GM21390 (cell line): Measurements from ENCODE around the gene UNCX.
"Not testable (repeated sequence)": the region's sequence is repeated elsewhere in the genome, so short reads cannot be mapped to it uniquely, and the experiment has no call there.

Source experiments
- ATAC-seq: cut with Tn5 transposase; IDR thresholded peaks from one replicate; pipeline ENCODE4 v1.9.1; 2021; ENCODE audit not compliant: unreplicated experiment

Gene UNCX

GRCh38 chr7:1232623-1233332, at the start of gene UNCX:
Gene UNCX (plus strand): TSS chr7:1232872. CDS start chr7:1233018, 146 bp downstream.
- ATAC-seq: no peak

DNA sequence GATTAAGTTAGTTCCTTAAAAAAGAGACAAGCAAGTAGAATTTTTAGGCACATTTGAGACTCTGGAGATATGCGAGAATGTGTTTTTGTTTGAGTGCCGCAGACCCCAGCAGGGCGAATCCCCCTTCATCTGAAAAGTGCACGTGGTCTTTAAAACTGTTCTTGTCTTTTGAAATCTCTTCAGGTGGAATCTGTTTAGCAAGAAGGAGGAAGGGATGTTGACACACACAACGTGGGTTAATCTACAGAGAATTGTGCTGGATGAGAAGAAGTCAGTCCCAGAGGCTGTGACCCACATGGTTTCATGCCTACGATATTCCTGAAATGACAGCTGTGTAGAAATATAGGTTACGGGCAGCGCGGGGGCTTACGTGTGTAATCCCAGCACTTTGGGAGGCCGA, 45.5 kb upstream of the UNCX start:
- ATAC-seq: no peak

DNA sequence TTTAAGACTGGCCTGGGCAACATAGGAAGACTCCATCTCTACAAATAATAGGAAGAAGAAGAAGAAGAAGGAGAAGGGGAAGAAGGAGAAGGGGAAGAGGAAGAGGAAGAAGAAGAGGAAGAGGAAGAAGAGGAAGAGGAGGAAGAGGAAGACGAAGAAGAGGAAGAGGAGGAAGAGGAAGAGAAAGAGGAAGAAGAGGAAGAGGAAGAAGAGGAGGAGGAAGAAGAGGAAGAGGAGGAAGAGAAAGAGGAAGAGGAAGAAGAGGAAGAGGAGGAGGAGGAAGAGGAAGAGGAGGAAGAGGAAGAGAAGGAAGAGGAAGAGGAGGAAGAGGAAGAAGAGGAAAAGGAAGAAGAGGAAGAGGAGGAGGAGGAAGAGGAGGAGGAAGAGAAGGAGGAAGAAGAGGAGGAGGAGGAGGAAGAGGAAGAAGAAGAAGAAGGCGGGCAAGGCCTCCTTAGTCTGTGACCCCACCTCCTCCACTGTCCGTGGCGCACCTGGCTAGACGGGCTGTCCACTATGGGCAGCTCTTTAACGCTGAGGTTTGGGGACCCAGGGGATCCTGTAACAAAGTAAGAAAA, 43.9 kb upstream of the UNCX start:
- ATAC-seq: no peak

GRCh38 chr7:1189986-1190772, 42.5 kb upstream of the UNCX start:
- ATAC-seq: no peak

- ATAC-seq: no peak
Observed at GRCh38 chr7:1192171-1192676, 40.4 kb upstream of the UNCX start.

- no peak for ATAC-seq
Observed at GRCh38 chr7:1193593-1194424, 38.9 kb upstream of the UNCX start.

- ATAC-seq: not testable (repeated sequence)
Observed at GRCh38 chr7:1196441-1196840, 36.2 kb upstream of the UNCX start.

DNA sequence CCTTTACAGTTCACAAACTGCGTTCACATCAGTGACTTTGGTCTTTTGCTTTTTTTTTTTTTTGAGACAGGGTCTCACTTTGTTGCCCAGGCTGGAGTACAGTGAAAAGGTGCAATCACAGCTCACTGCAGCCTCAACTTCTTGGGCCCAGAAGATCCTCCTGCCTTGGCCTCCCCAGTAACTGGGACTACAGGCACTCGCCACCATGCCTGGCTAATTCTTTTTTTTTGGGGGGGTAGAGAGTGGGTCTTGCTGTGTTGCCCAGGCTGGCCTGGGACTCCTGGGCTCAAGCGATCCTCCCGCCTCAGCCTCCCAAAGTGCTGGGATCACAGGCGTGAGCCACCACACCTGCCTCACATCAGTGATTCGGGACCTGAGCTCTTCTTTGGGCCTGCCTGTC, 35.7 kb upstream of the UNCX start:
- ATAC-seq: no peak

DNA sequence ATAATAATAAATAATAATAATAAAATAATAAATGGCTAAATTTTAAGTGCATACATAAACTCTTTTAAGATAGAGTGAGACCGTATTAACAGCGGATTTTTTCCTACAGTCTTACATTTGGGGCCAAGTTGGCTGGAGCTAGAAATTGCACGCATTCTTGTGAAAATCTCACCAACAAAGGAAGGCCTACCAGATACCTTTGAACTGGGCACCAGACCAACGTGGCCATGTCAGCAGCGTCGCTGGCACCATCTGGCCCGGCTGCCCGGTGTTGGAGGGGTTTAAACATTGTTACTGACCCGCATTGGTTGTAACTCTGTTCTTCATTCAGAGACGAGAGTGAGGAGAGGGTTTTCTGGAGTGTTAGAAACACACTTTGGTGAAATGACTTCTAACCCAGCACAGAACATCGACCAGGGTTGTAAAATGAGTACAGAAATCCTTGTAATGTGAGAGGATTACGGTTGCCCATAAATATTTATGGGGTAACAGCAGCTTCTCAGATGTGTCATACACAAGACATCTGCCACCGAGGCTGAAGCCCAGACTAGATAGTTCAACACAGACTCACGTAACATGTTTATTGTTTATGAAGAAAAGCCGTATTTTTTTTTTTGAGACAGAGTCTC, 34.6 kb upstream of the UNCX start:
- no peak for ATAC-seq

DNA sequence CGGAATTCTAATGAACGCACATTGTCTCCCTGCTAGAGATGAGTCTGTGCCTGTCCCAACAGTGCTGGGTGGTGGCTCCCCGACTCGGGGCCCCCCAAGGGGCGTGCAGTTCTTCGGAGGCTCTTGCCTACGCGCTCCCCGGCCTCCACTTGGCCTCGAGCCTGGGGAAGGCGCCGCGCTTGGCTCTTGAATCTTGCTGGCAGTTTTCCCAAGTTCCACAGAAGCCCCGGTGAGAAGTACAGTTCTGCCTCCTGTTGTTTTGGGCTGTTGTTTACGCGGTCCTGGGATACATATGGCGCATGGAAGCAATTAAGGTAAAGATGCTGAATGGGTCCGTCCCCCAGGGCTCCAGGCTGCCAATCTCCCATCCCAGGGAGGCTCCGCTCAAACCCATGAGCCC, 32.6 kb upstream of the UNCX start:
- ATAC-seq: no peak

- no peak for ATAC-seq
Observed at GRCh38 chr7:1201916-1202315, 30.8 kb upstream of the UNCX start.

DNA sequence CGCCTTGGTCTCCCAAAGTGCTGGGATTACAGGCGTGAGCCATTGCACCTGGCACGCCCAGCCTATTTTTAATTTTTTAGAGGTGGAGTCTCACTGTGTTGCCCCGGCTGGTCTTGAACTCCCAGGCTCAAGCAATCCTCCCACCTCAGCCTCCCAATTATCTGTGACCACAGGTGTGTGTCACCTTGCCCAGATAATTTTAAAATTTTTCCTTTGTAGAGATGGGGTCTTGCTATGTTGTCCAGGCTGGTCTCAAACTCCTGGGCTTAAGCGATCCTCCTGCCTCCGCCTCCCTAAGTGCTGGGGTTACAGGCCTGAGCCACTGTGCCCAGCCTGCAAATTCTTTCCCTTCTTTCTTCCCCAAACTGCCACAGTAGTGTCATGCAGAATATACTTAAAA, 29.8 kb upstream of the UNCX start:
- not testable (repeated sequence) for ATAC-seq

DNA sequence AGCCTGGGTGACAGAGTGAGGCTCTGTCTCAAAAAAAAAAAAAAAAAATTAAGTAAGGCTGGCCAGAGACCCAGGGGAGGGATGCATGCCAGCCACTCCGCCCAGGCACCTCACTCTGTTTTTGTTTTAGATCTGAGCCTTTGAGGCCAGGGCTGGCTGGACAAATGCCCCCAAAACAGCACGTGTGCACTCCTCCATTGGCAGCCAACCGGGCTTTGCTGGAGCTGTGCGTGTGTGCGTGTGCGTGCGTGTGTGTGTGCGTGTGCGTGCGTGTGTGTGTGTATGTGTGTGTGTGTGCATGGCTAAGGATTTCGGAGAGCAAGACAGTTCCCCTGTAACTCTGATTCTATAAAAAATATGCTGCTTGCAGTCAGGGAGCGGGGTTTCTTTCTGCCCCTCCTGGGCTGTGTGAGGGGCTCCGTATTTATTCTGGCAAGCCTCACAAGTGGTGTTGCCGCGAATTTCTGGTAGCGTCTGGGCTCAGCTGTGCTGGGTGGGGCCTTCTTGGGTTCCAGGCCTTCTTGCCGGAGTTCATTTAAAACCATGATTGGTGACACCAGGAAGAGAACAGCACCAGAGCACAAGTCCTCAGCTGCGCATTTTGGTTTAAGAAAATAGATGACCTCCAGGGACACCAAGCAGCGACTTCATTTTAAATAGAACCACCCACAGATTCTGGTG, 28.1 kb upstream of the UNCX start:
- ATAC-seq: no peak

GRCh38 chr7:1205742-1206141, 26.9 kb upstream of the UNCX start:
- ATAC-seq: not testable (repeated sequence)

DNA sequence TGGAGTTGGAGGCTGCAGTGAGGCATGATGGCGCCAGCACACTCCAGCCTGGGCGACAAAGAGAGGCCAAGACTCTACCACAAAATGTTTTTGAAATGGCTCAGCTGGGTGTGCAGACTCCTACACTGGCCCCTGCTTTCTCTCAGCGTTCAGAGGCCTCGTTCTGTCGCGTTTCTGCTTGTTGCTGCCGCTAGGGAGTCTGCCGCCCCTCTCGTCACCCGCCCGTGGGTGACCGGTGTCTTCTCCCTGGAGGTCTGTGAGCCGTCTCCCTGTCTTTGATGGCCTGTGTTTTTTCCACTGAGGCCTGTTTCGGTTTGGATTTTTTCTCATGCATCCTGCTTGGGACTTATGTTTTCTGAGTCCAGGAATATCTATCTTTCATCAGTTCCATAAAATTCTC, 23.6 kb upstream of the UNCX start:
- no peak for ATAC-seq

DNA sequence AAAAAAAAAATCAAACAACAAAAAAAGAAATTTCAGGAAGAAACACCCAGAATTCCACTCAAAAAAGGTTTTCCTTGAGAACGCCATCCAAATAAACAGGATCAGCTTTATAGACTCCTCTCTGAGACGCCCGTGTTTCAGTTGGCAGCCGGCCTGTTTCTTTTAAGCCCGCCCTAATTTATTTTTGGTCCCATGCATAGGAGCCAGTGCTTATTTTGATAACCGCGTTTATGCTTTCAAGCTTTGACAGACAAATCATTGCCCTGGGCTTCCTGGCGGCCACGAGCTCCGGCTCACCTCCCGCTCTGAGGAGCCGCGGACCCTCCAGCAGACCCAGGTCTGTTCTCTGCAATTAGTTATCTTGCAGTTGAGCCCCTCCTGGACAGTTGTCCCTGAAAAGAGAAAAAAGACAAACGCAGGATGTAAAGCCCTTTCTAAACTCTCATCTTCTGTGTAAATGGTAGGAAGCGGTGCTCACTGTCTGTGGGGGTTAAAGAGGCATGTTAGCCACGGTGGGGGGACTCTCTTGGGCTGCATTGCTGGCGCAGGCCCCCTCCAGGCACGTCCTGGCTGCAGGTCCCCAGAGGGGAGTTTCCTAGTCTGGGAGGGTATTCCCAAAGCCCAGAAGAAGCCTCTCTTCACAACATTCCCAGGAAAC, 22.2 kb upstream of the UNCX start:
- ATAC-seq: no peak

- no peak for ATAC-seq
Observed at GRCh38 chr7:1210979-1211608, 21.6 kb upstream of the UNCX start.

DNA sequence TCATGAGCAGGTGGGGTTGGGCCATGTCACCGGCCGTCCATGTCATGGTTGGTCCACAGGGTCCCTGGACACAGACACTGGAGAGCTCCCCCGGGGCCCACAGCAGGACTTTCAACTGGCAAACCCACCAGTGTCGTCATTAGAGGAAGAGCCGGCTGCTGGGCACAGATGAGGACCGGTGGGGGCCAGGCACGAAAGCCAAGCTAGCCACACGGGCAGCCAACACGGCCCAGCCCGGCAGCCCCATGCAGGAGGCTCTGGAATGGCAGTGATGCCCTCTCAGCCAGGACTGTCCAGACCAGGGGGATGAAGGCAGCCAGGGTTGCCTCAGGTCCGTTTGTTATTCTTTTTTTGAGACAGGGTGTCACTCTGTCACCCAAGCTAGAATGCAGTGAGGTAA, 21.1 kb upstream of the UNCX start:
- no peak for ATAC-seq

GRCh38 chr7:1212025-1212424, 20.6 kb upstream of the UNCX start:
- ATAC-seq: not testable (repeated sequence)
